GM12874 (cell line): ENCODE measurements around the gene MYRIP.

Source experiments
- CTCF ChIP-seq: IDR thresholded peaks from 2 replicates; pipeline ENCODE4 v1.5.1; 2011; ENCODE audit warnings: low read depth, mild to moderate bottlenecking, control low read depth, low read length, moderate library complexity; ENCODE audit not compliant: insufficient read depth

Gene MYRIP

DNA sequence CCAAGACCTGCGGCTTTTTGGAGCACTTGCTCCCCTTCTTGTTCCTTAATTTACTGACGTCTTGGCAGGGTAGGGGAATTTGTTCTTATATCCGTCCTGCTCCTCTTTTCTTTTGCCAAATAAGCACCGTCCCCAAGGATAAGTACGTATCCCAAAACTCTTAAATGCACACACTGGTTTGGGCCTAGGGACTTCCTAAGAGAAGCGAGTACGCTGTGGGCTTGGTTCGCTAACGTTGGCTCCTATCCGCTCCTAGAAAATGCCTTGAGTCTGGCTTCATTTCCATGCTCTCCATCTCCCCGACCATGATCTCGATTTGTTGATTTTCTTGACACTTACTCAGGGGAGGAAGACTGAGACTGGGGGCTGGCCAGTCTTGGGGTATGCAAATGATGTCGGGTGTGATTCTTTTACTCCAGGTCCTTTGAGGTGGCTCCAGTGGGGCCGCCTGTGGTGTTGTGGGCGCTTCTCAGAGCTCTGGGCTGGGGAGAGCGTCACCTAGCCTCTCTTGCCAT, 1.3 kb downstream of the MYRIP start:
- no peak for TF ChIP-seq CTCF

DNA sequence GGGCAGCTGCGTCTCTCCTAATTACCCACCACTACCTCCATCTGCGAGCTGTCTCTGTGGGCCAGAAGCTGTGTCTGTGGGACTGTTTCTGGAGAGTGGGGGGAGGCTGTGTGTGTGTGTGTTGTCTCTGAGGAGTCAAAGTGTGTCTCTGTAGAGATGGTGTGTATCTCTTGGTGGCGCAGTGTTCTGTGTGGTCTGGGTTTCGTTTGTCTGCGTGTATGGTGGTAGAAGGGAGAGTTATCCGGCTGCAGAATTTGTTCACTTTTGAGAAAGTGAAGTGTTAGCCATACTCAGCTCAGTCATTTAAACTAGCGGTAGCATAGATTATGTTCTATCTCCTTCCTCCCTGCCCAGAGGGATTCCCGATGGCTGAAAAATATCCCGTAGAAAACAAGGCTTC, 2.2 kb downstream of the MYRIP start:
- TF ChIP-seq CTCF: no peak

GRCh38 chr3:39812537-39812936, 3.1 kb downstream of the MYRIP start:
- TF ChIP-seq CTCF: peak; percentile 32; the same call in 1 of the 2 replicates

GRCh38 chr3:39814007-39814406, 4.6 kb downstream of the MYRIP start:
- TF ChIP-seq CTCF: no peak

GRCh38 chr3:39819899-39820298, 10.5 kb downstream of the MYRIP start:
- TF ChIP-seq CTCF: no peak

GRCh38 chr3:39839484-39839883, 30.1 kb downstream of the MYRIP start:
- TF ChIP-seq CTCF: no peak

GRCh38 chr3:39843440-39843839, 34.0 kb downstream of the MYRIP start:
- TF ChIP-seq CTCF: no peak
